PFSK-1 (cell line): ENCODE measurements around the gene WDR35.

Experiments
- FOXP2 ChIP-seq: optimal IDR thresholded peaks from 2 replicates; pipeline ENCODE3; 2011; ENCODE audit warnings: borderline replicate concordance, control low read depth, inconsistent platforms; ENCODE audit not compliant: insufficient read depth; ENCODE audit errors: extremely low read length, extremely low read depth
- POLR2AphosphoS5 ChIP-seq: IDR thresholded peaks from 2 replicates; pipeline ENCODE4 v1.6.1; 2012; ENCODE audit warnings: low read depth, mild to moderate bottlenecking, control low read depth, low read length, moderate library complexity
- SIN3A ChIP-seq: IDR thresholded peaks from 2 replicates; pipeline ENCODE4 v1.6.1; 2012; ENCODE audit warnings: mild to moderate bottlenecking, low read length, moderate library complexity, borderline replicate concordance; ENCODE audit not compliant: insufficient read depth
- TAF1 ChIP-seq: IDR thresholded peaks from 2 replicates; pipeline ENCODE4 v1.6.1; 2012; ENCODE audit warnings: low read length, control low read depth, borderline replicate concordance; ENCODE audit not compliant: insufficient read depth
- TF ChIP-seq, protein P1 (sequence below), 2 experiments: IDR thresholded peaks; 2 replicates each; pipeline versions ENCODE4 v1.6.1 to v1.8.0; 2011 to 2012; ENCODE audit warnings: low read depth in 2 of 2, low read length in 2 of 2, control low read depth in 1 of 2, inconsistent platforms in 1 of 2, mild to moderate bottlenecking in 1 of 2, moderate library complexity in 1 of 2; ENCODE audit not compliant: insufficient read depth in 1 of 2

DNA sequence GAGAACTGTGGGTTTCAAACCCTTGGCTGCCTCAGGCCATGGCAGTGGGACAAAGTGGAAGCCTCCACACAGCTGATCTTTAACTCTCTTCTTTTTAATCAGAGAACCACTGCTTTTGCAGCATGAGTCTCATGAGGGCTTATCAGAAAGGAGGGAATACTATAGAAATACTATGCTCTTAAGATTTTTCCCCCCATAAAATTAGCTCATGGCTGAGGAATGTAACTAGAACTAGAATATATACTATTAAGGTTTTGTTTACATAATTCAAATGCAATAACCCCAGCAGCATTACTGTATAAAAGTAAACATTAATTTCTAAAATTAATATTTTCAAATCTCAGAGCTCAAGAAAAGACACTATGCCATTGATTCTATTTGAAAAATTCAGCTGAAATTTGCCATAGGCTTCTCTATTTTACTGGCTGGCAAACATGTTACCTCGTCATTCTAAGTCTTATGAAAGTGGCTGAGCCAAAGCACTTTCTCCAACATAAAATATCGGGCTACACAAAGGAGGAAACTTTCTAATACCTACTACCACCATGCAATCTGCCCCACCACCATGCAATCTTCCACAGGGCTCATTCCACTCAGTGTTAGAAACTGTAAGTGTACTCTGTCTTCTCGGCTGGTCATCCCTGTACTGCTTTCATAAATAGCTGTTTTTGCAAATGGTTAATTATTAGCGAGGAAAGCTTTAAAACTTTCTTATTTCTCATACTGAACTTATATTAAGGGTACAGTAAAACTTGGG, 42.5 kb downstream of the WDR35 start:
- TF ChIP-seq SIN3A (no peak), POLR2AphosphoS5 (no peak), TAF1 (no peak), FOXP2 (no peak)
- TF ChIP-seq, protein P1, sequence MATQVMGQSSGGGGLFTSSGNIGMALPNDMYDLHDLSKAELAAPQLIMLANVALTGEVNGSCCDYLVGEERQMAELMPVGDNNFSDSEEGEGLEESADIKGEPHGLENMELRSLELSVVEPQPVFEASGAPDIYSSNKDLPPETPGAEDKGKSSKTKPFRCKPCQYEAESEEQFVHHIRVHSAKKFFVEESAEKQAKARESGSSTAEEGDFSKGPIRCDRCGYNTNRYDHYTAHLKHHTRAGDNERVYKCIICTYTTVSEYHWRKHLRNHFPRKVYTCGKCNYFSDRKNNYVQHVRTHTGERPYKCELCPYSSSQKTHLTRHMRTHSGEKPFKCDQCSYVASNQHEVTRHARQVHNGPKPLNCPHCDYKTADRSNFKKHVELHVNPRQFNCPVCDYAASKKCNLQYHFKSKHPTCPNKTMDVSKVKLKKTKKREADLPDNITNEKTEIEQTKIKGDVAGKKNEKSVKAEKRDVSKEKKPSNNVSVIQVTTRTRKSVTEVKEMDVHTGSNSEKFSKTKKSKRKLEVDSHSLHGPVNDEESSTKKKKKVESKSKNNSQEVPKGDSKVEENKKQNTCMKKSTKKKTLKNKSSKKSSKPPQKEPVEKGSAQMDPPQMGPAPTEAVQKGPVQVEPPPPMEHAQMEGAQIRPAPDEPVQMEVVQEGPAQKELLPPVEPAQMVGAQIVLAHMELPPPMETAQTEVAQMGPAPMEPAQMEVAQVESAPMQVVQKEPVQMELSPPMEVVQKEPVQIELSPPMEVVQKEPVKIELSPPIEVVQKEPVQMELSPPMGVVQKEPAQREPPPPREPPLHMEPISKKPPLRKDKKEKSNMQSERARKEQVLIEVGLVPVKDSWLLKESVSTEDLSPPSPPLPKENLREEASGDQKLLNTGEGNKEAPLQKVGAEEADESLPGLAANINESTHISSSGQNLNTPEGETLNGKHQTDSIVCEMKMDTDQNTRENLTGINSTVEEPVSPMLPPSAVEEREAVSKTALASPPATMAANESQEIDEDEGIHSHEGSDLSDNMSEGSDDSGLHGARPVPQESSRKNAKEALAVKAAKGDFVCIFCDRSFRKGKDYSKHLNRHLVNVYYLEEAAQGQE (IDR thresholded peaks at IDR 0.05; ENCODE audit: insufficient read depth in 1 of 2, low read depth in 2 of 2, low read length in 2 of 2), result no peak
